ENCODE results near the gene ACKR3. TPM values are rescaled to one million over a fixed set of nuclear protein-coding genes. Genes with fewer than 3 reads are reported as not detected.

ACKR3 gene
- total RNA-seq, 1 donor from 2014 or later, result 39.3 TPM

GRCh38 chr2:236622660-236623059 lies 53.0 kb downstream of the ACKR3 start:
- no peak for DNase-seq
- no peak overlapping the region for H3K4me3 ChIP-seq
- intact Hi-C loops (cut with micrococcal nuclease), result no loop called here

GRCh38 chr2:236623816-236624215 lies 54.2 kb downstream of the ACKR3 start:
- DNase-seq, result no peak
- intact Hi-C loops (cut with micrococcal nuclease), result no loop called here
- no peak overlapping the region for H3K27ac ChIP-seq (replicated peaks)
- H3K9me3 ChIP-seq (replicated peaks), result no peaks in the 10 kb centered on the region
- TF ChIP-seq CTCF (IDR thresholded peaks at IDR 0.05; ENCODE audit: borderline replicate concordance), result no peak
- H3K27me3 ChIP-seq (ENCODE audit: low read depth), result no peaks in the 10 kb centered on the region
- no peak overlapping the region for H3K4me3 ChIP-seq
- no peaks in the 10 kb centered on the region for H3K36me3 ChIP-seq
- H3K4me1 ChIP-seq, result no peaks in the 10 kb centered on the region

More at GRCh38 chr2:236622660-236623059, 53.0 kb downstream of the ACKR3 start:
- Histone ChIP-seq H3K9me3 (replicated peaks) (no peaks in the 10 kb centered on the region), H3K27ac (replicated peaks) (no peak overlapping the region), H3K27me3 (ENCODE audit: low read depth) (peaks cover 4% of the 10 kb centered on the region), H3K4me1 (no peaks in the 10 kb centered on the region), H3K36me3 (no peaks in the 10 kb centered on the region)
- TF ChIP-seq CTCF (IDR thresholded peaks at IDR 0.05; ENCODE audit: borderline replicate concordance), result no peak

GRCh38 chr2:236625156-236625690 lies 55.6 kb downstream of the ACKR3 start:
- Histone ChIP-seq H3K9me3 (replicated peaks) (no peaks in the 10 kb centered on the region), H3K4me3 (no peak overlapping the region), H3K36me3 (no peaks in the 10 kb centered on the region), H3K27ac (replicated peaks) (no peak overlapping the region), H3K4me1 (peaks cover 8% of the 10 kb centered on the region), H3K27me3 (ENCODE audit: low read depth) (no peaks in the 10 kb centered on the region)
- DNase-seq, result no peak
- TF ChIP-seq CTCF (IDR thresholded peaks at IDR 0.05; ENCODE audit: borderline replicate concordance), result no peak
- intact Hi-C loops (cut with micrococcal nuclease), result no loop called here

- intact Hi-C loops (cut with micrococcal nuclease), result no loop called here
- no peak for DNase-seq
- Histone ChIP-seq H3K4me1 (peaks cover 22% of the 10 kb centered on the region), H3K36me3 (no peaks in the 10 kb centered on the region), H3K27ac (replicated peaks) (no peak overlapping the region), H3K4me3 (no peak overlapping the region), H3K27me3 (ENCODE audit: low read depth) (no peaks in the 10 kb centered on the region), H3K9me3 (replicated peaks) (no peaks in the 10 kb centered on the region)
- TF ChIP-seq CTCF (IDR thresholded peaks at IDR 0.05; ENCODE audit: borderline replicate concordance), result no peak
These were observed 56.9 kb downstream of the ACKR3 start for GRCh38 chr2:236626391-236627150.

- intact Hi-C loops (cut with micrococcal nuclease), result no loop called here
- H3K27ac ChIP-seq (replicated peaks), result no peak overlapping the region
- H3K9me3 ChIP-seq (replicated peaks), result no peaks in the 10 kb centered on the region
- DNase-seq, result no peak
- no peaks in the 10 kb centered on the region for H3K36me3 ChIP-seq
- peaks cover 28% of the 10 kb centered on the region for H3K4me1 ChIP-seq
- no peaks in the 10 kb centered on the region for H3K27me3 ChIP-seq (ENCODE audit: low read depth)
- TF ChIP-seq CTCF (IDR thresholded peaks at IDR 0.05; ENCODE audit: borderline replicate concordance), result no peak
- H3K4me3 ChIP-seq, result no peak overlapping the region
These were observed 57.6 kb downstream of the ACKR3 start for GRCh38 chr2:236627193-236627592.

Data from left ventricle myocardium inferior (tissue), 1 donor.